ENCODE results near the gene ACTR8. TPM values are rescaled to one million over a fixed set of nuclear protein-coding genes. Genes with fewer than 3 reads are reported as not detected.

ACTR8 gene
- total and polyA plus RNA-seq, 2 experiments from 2014 or later: 29.3 to 31.9 TPM

- no peak for TF ChIP-seq CTCF (IDR thresholded peaks at IDR 0.05; ENCODE audit: low read depth, low read length)
- DNase-seq (ENCODE audit: low read depth in 1 of 2, low spot score in 1 of 2): no peak
- H3K27ac ChIP-seq: no peak overlapping the region
Measured at GRCh38 chr3:53836084-53836872, 45.7 kb downstream of the ACTR8 start.

GRCh38 chr3:53835257-53835656 is 46.7 kb downstream of the ACTR8 start:
- DNase-seq (ENCODE audit: low read depth in 1 of 2, low spot score in 1 of 2): no peak
- Histone ChIP-seq H3K4me3 (no peak overlapping the region), H3K9me3 (ENCODE audit: low read depth) (no peaks in the 10 kb centered on the region), H3K27ac (no peak overlapping the region), H3K27me3 (no peaks in the 10 kb centered on the region), H3K4me1 (ENCODE audit: low read depth) (no peaks in the 10 kb centered on the region), H3K36me3 (no peaks in the 10 kb centered on the region)
- no peak for TF ChIP-seq CTCF (IDR thresholded peaks at IDR 0.05; ENCODE audit: low read depth, low read length)

More at GRCh38 chr3:53836084-53836872, 45.7 kb downstream of the ACTR8 start:
- no peak overlapping the region for H3K4me3 ChIP-seq
- H3K9me3 ChIP-seq (ENCODE audit: low read depth): no peaks in the 10 kb centered on the region
- no peaks in the 10 kb centered on the region for H3K4me1 ChIP-seq (ENCODE audit: low read depth)
- no peaks in the 10 kb centered on the region for H3K27me3 ChIP-seq
- no peaks in the 10 kb centered on the region for H3K36me3 ChIP-seq

GRCh38 chr3:53834429-53835095 is 47.4 kb downstream of the ACTR8 start:
- Histone ChIP-seq H3K4me3 (no peak overlapping the region), H3K27me3 (no peaks in the 10 kb centered on the region), H3K36me3 (no peaks in the 10 kb centered on the region), H3K4me1 (ENCODE audit: low read depth) (no peaks in the 10 kb centered on the region), H3K27ac (no peak overlapping the region), H3K9me3 (ENCODE audit: low read depth) (no peaks in the 10 kb centered on the region)
- no peak for TF ChIP-seq CTCF (IDR thresholded peaks at IDR 0.05; ENCODE audit: low read depth, low read length)
- no peak for DNase-seq (ENCODE audit: low read depth in 1 of 2, low spot score in 1 of 2)

GRCh38 chr3:53833700-53834099 is 48.3 kb downstream of the ACTR8 start:
- no peaks in the 10 kb centered on the region for H3K9me3 ChIP-seq (ENCODE audit: low read depth)
- no peak overlapping the region for H3K27ac ChIP-seq
- no peak for TF ChIP-seq CTCF (IDR thresholded peaks at IDR 0.05; ENCODE audit: low read depth, low read length)
- DNase-seq (ENCODE audit: low read depth in 1 of 2, low spot score in 1 of 2): no peak
- no peaks in the 10 kb centered on the region for H3K4me1 ChIP-seq (ENCODE audit: low read depth)
- no peaks in the 10 kb centered on the region for H3K36me3 ChIP-seq
- no peaks in the 10 kb centered on the region for H3K27me3 ChIP-seq
- no peak overlapping the region for H3K4me3 ChIP-seq

DNA sequence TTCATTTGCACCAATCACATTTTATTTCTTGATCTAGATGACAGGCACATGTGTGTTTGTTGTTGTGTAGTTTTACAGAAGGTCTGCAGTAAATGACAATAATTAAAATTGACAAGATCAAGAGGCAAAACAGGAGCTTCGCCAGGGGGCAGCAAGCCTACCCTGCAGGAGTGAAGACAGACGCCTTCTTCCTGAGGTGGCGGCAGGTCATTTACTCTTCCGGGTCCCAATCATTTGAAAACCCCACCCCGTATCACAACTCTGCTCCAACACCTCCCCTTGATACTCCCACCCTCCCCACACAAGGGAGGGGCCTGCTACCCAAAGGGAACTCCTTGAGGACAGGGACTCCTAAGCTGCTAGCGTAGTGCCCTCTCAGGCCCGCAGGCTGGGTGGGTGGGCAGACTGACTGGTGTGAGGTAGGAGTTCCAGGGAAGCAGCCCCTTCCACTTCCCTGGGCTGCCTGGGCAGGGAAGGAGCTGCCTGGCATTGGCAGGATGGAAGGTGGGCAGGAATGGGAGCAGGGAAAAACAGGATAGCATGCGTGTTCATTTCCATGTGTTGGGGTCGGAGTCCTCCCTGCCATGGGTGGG is 48.8 kb downstream of the ACTR8 start:
- Histone ChIP-seq H3K9me3 (ENCODE audit: low read depth) (no peaks in the 10 kb centered on the region), H3K4me3 (no peak overlapping the region), H3K27me3 (no peaks in the 10 kb centered on the region), H3K4me1 (ENCODE audit: low read depth) (no peaks in the 10 kb centered on the region), H3K27ac (no peak overlapping the region), H3K36me3 (no peaks in the 10 kb centered on the region)
- TF ChIP-seq CTCF (IDR thresholded peaks at IDR 0.05; ENCODE audit: low read depth, low read length): no peak
- no peak for DNase-seq (ENCODE audit: low read depth in 1 of 2, low spot score in 1 of 2)

Data from cardiac muscle cell (in vitro differentiated cells and primary cell).